MV-4-11 (cell line): Measurements from ENCODE around the gene MCC.
"Not testable (repeated sequence)": the region's sequence is repeated elsewhere in the genome, so short reads cannot be mapped to it uniquely, and the experiment has no call there.

Experiments
- DNase-seq: peaks from one replicate; lab custom pipeline; 2025; lab: John Stamatoyannopoulos, UW

Gene MCC

DNA sequence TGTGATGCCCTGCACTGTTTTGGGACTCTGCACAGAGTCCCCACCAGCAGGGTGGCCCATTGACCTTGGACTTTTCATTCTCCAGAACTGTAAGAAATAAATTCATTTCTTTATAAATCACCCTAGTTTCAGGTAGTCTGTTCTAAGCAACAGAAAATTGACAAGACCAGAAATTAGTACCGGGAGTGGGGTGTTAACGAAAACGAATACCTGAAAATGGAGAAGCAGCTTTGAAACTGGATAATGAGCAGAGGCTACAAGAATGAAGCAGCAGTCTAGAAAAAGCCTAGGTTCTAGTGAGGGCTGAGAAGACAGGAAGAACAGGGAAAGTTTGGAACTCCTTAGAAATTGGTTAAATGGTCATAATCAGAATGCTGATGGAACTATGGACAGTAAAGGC, 2.1 kb upstream of the MCC start:
- DNase-seq, result no peak

DNA sequence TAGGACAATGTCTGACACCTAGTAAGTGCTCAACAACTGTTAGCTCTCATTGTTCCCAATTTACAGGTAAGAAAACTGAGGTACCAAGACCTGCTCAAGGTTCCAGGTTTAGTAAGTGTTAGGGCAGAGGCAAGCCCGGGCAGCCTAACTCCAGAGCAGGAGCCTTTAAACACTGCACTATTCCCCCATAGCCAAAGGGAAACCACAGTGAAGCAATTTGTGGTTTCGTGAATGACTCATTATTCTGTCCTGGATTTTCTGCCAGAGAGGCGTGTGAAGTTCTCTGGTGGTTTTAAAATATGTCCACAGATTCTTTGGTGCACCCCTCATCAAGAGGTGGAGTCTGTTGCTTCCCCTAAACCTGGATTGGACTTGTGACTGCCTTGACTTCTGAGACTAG, 1.0 kb upstream of the MCC start:
- DNase-seq, result peak; percentile 96

DNA sequence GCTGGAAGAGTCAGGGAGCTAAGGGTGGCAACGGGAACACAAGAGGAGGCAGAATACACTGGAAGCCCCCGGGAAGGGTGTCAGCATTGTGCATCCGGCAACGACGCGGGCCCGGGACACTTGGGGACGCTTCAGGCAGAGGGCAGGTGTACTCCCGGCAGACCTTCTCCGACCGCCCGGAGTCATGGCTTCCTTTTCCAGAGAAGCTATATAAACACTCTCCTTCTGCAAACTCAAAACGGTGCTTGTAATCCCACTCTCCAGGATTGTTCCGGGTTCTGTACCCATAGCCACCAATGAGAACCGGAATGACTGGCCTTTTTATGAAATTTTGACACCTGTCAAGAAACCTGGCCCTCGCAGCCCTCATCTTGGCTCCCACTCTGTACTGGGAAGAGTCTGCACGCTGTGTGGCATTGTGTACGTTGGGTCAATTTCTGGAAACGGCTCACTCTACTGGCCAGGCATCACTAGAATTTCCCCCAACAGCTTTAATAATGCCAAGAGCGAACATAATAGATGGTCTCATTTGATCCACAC, 462 bp upstream of the MCC start:
- no peak for DNase-seq

DNA sequence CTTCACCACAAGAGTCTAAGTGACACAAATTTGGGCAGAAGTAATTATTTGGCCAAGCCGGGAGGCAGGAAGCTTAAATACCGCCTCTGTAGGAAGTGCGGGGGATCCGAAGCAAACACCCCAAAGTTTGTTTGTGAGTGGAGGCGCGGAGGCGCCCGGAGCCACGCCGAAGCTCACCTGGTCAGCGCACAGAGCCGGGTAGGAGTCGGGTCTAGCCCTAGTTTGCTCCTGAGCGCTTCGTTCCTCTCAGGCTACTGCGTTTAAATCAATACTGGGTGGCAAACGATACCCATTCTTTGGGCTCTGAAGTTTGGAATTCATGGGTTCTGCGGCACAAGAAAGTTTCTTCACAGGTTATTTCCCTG, 855 bp downstream of the MCC start:
- no peak for DNase-seq

DNA sequence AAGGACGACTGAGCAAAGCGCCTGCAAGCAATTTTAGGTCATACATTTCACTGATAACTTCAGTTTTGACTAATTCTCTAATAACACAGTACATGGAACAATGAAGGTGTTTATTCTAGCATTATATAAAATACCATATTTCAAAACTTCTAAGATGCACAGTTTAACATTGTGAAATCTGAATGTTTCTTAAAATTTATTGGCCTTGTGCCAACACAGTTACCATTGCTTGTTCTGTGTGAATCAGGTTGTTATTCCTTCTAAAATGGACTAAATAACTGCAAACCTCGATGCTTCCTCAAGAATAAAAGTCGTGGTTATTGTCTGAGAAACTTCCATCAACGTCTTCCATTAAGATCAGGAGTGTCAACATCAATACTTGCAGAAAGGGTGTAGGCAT, 8.0 kb downstream of the MCC start:
- no peak for DNase-seq

DNA sequence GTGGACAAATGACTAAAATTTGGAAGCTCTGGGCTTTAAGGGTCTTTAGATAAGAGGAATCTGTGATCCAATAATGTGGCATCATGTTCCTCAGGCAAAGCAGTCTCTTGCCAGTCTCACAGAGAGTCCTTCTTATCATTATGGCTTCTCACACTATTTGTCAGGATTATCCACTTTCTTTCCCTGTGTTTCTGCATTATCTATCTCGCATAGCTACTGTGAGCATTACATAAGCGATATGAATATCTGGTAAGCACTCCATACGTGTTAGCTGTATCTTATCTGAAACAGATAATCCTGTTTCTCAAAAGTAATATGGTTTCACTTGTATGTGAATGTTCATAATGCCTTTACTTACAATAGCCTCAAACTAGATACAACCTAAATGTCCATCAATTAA, 9.6 kb downstream of the MCC start:
- no peak for DNase-seq

DNA sequence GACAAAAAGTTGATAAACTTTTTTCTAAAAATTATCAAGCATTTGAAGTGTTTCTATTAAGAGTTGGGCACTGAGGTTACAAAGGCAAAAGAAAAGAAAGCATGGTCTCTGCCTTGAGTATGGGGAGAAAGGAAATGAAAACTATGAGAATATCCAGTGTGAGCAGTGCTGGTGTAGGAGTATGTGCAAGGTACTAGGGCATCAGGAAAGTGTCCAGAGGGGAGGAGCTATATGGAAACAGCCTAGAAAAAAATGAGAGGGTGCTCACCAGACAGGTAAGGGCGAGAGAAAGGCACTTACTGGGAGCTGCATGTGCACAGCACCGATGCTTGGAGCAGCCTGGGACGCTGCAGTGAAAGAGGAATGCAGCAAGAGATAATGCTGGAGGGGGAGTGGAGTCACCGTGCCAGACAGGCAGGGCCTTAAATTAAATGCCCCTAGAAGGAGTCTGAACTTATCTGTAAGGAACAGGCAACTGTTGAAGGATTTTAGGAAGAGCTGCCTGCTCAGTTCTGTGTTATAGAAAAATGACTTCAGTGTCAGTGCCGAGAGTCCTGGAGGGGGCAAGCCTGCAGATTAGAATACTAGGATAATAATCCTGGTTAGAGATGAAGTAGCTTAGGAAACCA, 14.0 kb downstream of the MCC start:
- DNase-seq, result no peak

DNA sequence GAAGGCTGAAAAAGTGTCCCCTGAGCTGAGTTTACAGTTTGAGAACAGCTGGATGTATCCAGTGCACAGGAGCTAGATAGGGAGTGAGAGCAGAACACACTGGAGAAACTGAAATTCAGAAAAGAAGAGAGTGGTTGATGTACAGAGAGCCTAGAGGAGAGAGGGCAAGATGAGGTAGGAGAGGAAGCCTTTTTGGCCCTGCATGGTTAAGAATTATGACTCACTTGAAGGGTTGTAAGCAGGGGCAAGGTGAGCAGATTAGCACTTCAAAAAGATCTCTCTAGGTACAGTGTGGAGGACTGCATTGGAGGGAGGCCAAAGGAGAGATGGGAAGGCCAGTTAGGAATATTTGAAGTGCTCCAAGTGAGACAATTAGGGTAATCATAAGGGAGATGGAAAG, 25.2 kb downstream of the MCC start:
- no peak for DNase-seq

DNA sequence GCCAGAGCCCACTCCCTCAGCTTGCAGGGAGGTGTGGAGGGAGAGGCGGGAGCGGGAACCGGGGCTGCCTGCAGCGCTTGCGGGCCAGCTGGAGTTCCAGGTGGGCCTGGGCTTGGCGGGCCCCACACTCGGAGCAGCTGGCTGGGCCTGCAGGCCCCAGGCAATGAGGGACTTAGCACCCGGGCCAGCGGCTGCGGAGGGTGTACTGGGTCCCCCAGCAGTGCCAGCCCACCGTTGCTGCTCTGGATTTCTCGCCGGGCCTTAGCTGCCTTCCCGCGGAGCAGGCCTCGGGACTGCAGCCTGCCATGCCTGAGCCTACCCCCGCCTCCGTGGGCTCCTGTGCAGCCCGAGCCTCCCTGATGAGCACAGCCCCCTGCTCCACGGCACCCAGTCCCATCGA, 31.1 kb downstream of the MCC start:
- not testable (repeated sequence) for DNase-seq

DNA sequence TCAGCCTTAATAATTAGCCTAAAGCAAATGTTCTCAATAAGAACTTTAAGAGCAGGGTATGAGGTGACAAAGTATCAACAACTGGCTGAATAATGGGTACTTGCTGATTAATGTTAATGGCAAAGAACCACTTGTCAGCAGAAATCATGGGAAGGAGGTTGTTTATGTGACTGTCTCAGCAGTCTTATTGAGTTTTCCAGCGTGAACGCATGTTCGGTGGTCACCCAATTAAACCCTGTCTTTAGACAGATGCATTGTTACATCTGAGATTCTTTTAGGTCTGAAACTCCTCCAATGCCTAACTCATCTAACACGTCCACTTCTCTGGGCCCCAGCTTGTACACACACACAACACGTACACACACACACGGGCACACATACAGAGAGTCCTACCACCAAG, 35.3 kb downstream of the MCC start:
- no peak for DNase-seq

DNA sequence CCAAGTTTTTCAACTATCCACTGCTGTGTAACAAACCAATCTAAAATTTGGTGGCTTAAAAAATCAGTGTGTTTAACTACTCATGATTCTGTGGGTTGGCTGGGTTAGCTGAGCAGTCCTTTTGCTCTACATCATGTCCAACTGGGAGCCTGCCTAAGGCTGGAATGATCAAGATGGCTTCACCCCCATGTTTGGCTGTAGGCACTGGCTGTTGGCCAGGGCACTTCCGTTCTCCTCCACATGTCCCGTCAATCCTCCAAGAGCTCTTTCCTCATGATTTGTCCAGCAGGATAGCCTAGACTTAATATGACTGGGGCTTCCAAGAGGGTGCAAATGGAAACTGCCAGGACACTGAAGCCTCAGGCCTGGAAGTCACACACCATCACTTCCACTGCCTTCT, 36.5 kb downstream of the MCC start:
- no peak for DNase-seq

DNA sequence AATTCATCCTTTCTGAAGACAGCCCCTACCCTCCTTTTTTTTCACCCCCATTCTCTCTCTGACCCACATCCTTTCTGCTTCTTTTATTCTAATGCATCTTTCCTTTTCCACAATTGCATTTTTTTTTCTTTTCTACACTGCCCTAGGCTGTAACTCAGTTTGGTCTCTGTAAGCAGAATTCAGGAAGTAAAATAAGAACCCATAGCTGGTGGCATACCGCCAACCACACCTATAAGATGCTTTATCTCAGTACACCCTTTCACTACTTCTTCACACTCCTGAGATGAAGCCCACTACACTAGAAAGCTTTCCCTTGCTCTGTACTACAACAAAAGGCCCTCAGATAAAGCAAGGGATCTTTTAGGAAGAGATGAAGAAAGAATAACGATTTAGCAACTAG, 37.3 kb downstream of the MCC start:
- peak; percentile 8 for DNase-seq

DNA sequence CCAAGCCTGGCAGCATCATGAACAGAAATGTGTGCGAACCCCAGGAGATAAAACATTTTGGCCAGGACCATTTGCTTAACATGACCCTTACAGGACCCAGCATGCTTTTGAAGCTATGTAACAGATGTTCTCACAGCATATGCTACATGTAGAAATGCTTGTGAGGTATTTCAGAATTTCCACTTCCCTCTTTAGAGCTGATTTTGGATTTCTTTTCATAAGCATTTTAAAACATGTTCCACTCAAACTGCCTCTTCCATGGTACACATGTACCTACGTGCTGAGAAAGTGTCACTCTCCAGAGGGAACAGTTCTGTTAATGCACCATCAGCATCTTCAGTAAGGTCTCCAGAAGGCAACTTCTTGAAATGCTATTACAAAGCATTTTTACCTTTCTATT, 37.8 kb downstream of the MCC start:
- peak; percentile 40 for DNase-seq

DNA sequence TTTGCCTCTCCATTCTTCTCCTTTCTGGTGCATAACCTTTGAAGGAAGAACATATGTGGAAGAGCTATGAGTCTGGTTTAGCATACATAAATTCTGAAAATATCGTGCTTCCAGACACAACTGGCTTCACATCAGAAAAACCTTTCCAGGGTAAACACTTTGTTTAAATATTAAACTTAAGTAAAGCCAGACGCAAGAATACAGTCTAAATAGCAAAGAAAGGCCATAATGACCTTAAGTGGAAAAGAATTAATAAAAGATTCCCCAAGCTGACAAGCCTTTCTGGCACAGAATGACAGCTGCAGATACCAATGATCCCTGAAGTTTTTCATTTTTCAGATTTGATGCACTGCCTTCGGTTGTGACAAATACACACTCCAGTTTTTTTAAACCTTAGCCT, 40.0 kb downstream of the MCC start:
- no peak for DNase-seq

DNA sequence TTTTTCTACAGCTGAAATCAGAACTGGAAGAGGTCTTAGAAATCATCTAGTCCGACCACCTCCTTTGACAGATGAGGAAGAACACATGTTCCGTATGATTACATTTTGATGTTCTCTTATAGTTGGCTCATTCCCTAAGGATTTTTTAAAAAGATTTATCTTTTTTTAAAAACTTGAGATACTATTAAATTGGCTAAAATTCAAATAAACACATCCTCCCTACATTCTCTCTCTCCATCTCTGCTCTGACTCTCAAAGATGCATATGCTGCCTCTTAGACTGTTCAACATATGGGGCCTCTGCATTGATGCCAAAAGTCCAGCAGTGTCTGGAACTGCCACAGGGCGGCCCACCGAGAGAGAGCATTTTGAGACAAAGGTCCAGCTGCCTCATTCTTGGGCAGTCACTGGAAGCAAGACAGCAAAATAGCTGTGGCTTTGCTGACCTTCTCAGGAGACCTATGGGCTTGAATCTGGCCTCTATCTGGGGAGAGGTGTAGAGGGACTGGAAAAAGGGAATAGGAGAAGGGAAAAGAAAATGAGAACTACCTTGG, 40.7 kb downstream of the MCC start:
- no peak for DNase-seq

DNA sequence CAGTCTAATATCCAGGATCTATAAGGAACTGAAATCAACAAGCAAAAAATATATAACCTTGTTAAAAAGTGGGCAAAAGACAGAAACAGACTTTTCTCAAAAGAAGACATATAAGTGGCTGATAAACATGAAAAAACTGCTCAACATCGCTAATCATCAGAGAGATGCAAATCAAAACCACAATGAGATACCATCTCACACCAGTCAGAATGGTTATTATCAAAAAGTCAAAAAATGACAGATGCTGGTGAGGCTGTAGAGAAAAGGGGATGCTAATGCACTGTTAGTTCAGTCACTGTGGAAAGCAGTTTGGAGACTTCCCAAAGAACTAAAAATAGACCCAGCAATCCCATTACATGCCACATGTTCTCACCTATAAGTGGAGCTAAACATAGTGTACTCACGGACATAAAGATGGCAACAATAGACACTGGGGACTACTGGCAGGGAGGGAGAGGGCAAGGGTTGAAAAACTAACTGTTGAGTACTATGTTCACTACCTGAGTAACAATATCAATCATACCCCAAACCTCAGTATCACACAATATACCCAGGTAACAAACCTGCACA, 41.8 kb downstream of the MCC start:
- no peak for DNase-seq

DNA sequence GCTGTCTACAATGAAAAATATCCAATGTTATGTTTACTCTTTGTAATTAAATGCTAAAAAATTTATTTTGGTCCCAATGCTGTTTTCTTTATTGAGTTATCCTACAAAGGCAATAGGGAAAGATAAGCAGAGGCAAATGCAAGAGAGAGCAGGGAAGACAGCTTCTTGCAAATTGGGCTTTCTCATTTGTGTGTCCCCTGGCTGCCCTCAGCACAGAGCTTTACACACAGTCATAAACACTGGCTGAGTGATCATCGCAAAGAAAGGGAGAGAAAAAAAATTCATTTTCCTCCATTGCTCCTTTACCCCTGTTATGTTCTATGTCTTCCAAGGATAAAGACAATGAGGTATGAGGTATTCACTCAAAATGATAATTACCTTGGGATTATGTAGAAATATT, 51.1 kb downstream of the MCC start:
- no peak for DNase-seq

DNA sequence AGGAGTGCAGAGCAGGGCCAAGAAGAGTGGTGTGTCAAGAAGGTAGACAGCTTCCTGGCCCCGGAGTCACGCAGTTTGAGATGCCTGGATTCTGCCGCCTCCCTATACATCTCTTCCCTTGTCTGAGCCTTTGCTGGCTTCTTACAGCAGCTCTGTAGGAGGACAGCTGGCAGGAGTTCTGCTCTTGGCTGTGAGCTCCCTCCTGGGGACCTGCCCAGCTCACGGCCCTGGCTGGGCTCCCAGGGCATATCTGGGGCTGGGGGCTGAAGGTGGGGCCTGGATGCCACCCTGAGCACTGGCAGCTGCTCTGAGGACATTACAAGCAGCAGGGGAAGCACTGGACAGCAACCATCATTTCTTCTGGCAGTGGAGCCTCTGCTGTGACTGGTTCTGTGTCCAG, 52.7 kb downstream of the MCC start:
- no peak for DNase-seq

DNA sequence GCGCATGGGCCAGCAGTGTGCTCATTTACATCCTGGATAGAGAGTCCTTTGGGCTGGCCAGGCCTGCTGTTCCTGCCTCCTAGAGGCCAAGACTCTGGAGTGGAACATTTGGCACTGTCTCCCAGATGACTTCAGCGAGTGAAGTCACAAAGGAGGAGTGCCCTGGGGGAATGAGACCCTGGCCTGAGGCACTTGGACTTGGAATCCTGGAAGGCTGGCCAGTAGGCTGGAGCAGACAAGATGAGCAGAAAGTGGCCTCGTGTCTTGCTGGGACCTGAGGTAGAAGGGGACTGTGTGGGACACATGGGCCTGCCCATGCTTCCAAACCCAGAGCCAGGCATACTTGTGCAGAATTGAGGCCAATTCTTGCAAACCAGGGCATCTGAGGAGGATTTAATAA, 53.4 kb downstream of the MCC start, which contains the start of gene TSSK1B:
Gene TSSK1B, minus strand, starts transcription at position 101 of the 400 bp plus-strand sequence. CDS start 150 bp downstream, outside the sequence.
- DNase-seq, result no peak

DNA sequence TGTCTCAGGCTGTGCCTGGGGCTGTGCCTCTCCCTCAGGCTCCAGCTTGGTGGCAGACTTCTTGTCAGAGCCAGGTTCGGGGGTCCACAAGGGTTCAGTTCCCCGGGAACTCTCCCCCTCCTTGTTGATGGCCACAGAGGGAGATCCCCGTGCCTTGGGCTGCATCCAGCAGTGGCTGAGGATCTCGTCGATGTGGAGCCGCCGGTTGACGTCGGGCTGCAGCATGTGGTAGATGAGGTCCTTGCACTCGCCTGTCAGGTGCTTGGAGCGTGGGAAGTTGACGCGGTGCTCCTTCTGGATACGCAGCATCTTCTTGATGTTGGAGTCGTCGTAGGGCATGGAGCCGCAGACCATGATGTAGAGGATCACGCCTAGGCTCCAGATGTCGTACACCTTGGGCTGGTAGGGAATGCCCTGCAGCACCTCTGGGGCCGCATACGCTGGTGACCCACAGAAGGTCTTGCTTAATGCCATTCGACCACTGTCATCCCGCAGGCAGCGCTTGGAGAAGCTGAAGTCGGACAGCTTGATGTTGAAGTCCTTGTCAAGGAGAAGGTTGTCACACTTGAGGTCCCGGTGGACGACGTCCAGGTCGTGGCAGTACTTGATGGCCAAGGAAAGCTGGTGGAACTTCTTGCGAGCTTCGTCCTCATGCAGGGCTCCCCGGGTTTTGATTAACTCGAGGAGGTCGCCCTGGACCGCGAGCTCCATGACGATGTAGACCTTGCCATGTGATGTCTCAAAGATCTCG, 54.2 kb downstream of the MCC start:
- DNase-seq, result no peak

DNA sequence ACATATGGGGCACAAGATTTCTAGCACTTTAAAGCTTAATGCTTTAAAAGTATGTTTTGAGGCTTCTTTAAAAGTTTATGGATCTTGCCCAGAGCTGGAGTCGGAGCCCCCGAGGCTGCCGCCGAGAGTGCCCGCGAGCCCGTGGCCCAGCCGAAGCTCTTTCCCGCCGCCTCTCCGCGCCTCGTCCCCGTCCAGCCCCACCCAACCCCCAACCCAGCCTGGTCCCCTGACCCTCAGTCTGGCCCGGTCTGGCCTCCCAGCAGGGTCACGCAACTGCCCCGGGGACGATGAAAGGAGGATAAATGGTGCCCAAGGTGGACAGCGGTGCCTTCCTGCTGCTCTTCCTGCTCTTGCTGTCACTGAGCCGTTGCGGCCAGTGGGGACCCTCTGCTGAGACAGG, 55.2 kb downstream of the MCC start:
- no peak for DNase-seq

DNA sequence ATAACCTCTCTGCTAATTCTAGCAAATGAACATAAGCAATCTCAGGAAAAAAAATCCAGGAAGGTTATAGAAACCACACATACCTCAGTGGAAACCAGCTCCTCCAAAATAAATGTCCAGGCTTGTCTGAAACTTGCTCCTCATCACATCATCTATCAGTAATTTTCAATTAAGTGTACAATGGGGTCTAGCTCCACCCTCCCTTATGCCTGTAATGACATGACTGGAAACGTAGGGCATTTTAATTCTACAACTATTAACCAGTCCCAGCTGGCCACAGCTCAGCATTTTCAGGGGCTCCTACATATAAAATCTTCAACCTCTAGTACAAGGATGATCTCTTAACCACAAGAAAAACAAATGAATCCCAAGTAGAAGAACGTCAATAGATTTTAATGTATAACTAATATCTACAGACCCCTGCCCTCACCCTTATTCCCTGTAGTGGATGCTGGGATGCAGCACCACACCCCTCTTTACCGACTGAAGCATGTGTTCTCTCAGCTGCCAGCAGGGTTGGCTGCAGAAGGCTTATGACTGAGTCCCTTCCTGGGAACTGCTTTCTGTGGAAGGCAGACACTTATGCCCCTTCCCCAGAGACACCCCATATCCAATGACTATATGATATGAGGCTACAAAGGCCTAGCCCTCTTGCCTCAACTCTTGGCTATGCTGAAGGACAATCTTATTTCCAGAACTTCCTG, 60.2 kb downstream of the MCC start:
- no peak for DNase-seq
